Measurements from ENCODE around the gene NSUN6.
"Not testable (repeated sequence)": the region's sequence is repeated elsewhere in the genome, so short reads cannot be mapped to it uniquely, and the experiment has no call there.

Gene NSUN6

DNA sequence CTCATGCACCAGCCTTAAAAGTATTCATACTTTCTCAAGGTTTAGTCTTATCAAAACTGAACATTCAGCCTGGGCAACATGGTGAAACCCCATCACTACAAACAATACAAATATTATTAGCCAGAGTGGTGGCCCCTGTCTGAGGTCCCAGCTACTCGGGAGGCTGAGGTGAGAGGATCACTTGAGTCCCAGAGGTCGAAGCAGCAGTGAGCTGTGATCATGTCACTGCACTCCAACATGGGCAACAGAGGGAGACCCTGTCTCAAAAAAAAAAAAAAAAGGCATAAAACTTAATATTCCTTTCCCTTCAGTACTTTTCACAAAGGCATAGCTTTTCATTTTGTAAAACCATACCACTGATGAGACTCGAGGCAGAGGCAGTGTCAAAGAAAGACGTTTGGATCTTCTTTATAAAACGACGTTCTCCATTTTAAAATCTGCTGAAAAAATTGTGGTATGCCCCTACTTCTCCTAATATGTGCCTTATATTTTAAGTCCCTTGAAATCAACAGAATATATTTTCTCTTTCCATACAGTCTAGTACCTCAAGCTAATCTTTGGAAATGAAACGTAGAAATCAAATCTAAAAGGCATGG lies 1.9 kb downstream of the NSUN6 start:
- no peaks in the 10 kb centered on the region for H3K9me3 Mint-ChIP-seq
- peak overlapping the region; percentile 99 for H3K27ac Mint-ChIP-seq
- peak overlapping the region; percentile 97 for H3K4me3 Mint-ChIP-seq
- H3K36me3 Mint-ChIP-seq (ENCODE audit: low read depth), result peaks cover 24% of the 10 kb centered on the region
- DNase-seq (ENCODE audit: low spot score), result no peak
- peaks cover 31% of the 10 kb centered on the region for H3K4me1 Mint-ChIP-seq (ENCODE audit: low read depth)
- H3K27me3 Mint-ChIP-seq (ENCODE audit: low read depth), result no peaks in the 10 kb centered on the region

DNA sequence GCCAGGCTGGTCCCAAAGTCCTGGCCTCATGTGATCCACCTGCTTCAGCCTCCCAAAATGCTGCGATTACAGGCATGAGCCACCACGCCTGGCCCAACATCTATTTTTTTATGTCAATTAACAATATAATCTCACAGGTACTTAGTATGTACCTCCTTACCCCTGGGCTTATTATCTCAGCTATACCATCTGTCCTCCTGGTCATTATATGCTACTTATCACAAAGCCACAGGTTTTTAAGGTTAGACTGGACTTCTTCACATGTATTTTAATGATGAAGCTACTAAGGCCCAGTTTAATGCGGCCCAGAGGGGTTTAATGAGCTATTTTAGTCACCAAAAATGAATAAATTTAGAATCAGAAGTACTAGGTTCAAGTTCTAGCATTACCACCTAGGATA lies 3.4 kb downstream of the NSUN6 start:
- peak overlapping the region; percentile 64 for H3K4me3 Mint-ChIP-seq
- no peaks in the 10 kb centered on the region for H3K27me3 Mint-ChIP-seq (ENCODE audit: low read depth)
- peaks cover 23% of the 10 kb centered on the region for H3K36me3 Mint-ChIP-seq (ENCODE audit: low read depth)
- H3K4me1 Mint-ChIP-seq (ENCODE audit: low read depth), result peaks cover 40% of the 10 kb centered on the region
- DNase-seq (ENCODE audit: low spot score), result no peak
- H3K9me3 Mint-ChIP-seq, result no peaks in the 10 kb centered on the region
- H3K27ac Mint-ChIP-seq, result peak overlapping the region; percentile 55

DNA sequence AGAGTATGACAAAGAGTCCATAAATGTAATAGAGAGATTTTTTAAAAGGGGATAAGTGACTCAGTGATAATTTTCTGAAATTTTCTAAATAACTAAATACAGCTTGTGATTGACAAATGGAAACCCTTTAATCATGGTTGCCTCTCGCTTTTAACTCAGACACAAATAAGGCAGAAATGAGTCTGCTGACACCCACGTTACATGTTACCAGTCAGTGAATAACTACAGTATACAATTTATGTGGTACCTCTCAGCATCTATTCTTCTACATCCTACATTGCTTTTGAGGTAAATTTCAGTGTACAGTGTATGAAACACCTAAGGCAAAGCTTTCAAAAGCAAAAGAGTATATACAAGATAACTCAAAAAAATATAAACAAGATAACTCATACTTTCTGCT lies 4.2 kb downstream of the NSUN6 start:
- H3K4me1 Mint-ChIP-seq (ENCODE audit: low read depth), result peaks cover 38% of the 10 kb centered on the region
- no peaks in the 10 kb centered on the region for H3K9me3 Mint-ChIP-seq
- DNase-seq (ENCODE audit: low spot score), result no peak
- no peak overlapping the region for H3K27ac Mint-ChIP-seq
- H3K36me3 Mint-ChIP-seq (ENCODE audit: low read depth), result peaks cover 20% of the 10 kb centered on the region
- no peak overlapping the region for H3K4me3 Mint-ChIP-seq
- H3K27me3 Mint-ChIP-seq (ENCODE audit: low read depth), result no peaks in the 10 kb centered on the region

DNA sequence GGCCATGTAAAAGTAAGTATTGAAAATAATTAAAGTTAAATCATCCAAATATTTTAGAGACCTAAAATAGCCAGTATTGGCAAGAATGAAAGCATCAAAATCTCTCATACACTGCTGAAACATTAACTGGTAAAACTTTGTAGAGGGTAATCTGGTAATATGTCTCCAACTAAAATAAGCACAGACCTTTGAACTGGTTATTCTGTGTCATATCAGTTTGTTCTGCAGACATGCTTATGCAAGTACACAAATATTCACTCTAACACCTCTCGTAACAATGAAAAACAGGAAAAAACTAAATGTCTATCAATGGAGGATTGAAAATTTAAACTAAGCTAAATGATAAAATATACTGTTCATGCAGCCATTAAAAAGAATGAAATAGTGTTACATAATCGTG lies 11.7 kb downstream of the NSUN6 start:
- Mint-ChIP-seq H3K36me3 (ENCODE audit: low read depth) (peaks cover 18% of the 10 kb centered on the region), H3K4me1 (ENCODE audit: low read depth) (peaks cover 12% of the 10 kb centered on the region)
- H3K27ac Mint-ChIP-seq; H3K9me3 Mint-ChIP-seq; H3K27me3 Mint-ChIP-seq (ENCODE audit: low read depth); DNase-seq (ENCODE audit: low spot score); H3K4me3 Mint-ChIP-seq: not testable (repeated sequence)

DNA sequence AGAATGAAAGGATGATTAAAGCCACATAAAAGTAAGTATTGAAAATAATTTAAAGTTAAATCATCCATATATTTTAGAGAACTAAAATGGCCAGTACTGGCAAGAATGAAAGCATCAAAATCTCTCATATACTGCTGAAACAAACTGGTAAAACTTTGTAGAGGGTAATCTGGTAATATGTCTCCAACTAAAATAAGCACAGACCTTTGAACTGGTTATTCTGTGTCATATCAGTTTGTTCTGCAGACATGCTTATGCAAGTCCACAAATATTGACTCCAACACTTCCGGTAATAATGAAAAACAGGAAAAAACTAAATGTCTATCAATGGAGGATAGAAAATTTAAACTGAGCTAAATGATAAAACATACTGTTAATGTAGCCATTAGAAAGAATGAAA lies 14.0 kb downstream of the NSUN6 start:
- H3K36me3 Mint-ChIP-seq (ENCODE audit: low read depth), result peaks cover 29% of the 10 kb centered on the region
- H3K27me3 Mint-ChIP-seq (ENCODE audit: low read depth); H3K4me3 Mint-ChIP-seq; H3K9me3 Mint-ChIP-seq; H3K4me1 Mint-ChIP-seq (ENCODE audit: low read depth); H3K27ac Mint-ChIP-seq; DNase-seq (ENCODE audit: low spot score): not testable (repeated sequence)

DNA sequence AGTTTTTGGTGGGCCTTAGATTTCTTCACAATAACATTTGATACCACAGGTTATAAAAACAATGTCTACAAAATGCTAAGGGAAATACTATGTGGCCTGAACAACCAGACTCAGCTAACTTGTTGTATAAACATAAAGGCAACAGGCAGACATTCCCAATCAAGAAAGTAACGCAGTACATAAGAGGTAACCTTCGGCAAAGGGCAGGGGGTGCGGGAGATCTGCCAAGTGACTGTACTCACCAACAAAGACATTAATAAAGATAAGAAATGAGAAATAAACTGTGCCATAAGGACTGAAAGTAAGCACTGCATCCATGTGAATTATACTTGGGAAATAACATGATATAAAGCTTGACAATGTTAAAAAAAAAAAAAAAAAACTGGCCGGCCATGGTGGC lies 15.4 kb downstream of the NSUN6 start:
- H3K27me3 Mint-ChIP-seq (ENCODE audit: low read depth), result no peaks in the 10 kb centered on the region
- H3K4me1 Mint-ChIP-seq (ENCODE audit: low read depth), result peaks cover 3% of the 10 kb centered on the region
- no peak for DNase-seq (ENCODE audit: low spot score)
- H3K36me3 Mint-ChIP-seq (ENCODE audit: low read depth), result peaks cover 26% of the 10 kb centered on the region
- no peak overlapping the region for H3K27ac Mint-ChIP-seq
- no peak overlapping the region for H3K4me3 Mint-ChIP-seq
- peaks cover 3% of the 10 kb centered on the region for H3K9me3 Mint-ChIP-seq

DNA sequence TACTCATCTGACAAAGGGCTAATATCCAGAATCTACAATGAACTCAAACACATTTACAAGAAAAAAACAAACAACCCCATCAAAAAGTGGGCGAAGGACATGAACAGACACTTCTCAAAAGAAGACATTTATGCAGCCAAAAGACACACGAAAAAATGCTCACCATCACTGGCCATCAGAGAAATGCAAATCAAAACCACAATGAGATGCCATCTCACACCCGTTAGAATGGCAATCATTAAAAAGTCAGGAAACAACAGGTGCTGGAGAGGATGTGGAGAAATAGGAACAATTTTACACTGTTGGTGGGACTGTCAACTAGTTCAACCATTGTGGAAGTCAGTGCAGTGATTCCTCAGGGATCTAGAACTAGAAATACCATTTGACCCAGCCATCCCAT lies 18.9 kb downstream of the NSUN6 start:
- not testable (repeated sequence) for H3K4me3 Mint-ChIP-seq; H3K4me1 Mint-ChIP-seq (ENCODE audit: low read depth); DNase-seq (ENCODE audit: low spot score); H3K9me3 Mint-ChIP-seq; H3K27ac Mint-ChIP-seq; H3K27me3 Mint-ChIP-seq (ENCODE audit: low read depth)
- H3K36me3 Mint-ChIP-seq (ENCODE audit: low read depth), result peaks cover 32% of the 10 kb centered on the region

DNA sequence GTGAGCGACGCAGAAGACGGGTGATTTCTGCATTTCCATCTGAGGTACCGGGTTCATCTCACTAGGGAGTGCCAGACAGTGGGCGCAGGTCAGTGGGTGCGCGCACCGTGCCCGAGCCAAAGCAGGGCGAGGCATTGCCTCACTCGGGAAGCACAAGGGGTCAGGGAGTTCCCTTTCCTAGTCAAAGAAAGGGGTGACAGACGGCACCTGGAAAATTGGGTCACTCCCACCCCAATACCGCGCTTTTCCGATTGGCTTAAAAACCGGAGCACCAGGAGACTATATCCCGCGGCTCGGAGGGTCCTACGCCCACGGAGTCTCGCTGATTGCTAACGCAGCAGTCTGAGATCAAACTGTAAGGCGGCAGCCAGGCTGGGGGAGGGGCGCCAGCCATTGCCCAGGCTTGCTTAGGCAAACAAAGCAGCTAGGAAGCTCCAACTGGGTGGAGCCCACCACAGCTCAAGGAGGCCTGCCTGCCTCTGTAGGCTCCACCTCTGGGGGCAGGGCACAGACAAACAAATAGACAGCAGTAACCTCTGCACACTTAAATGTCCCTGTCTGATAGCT lies 23.9 kb downstream of the NSUN6 start:
- Mint-ChIP-seq H3K36me3 (ENCODE audit: low read depth) (peaks cover 20% of the 10 kb centered on the region), H3K27ac (peak overlapping the region; percentile 84), H3K4me3 (peak overlapping the region; percentile 86), H3K4me1 (ENCODE audit: low read depth) (peaks cover 15% of the 10 kb centered on the region)
- not testable (repeated sequence) for H3K27me3 Mint-ChIP-seq (ENCODE audit: low read depth); H3K9me3 Mint-ChIP-seq
- DNase-seq (ENCODE audit: low spot score), result peak; percentile 69

DNA sequence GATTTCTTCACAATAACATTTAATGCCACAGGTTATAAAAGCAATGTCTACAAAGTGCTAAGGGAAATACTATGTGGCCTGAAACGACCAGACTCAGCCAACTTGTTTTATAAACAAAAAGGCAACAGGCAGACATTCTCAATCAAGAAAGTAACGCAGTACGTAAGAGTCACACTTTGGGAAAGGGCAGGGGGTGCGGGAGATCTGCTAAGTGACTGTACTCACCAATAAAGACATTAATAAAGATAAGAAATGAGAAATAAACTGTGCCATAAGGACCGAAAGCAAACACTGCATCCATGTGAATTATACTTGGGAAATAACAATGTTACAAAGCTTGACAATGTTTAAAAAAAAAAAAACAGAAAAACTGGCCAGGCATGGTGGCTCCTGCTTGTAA lies 25.5 kb downstream of the NSUN6 start:
- Mint-ChIP-seq H3K9me3 (no peaks in the 10 kb centered on the region), H3K4me1 (ENCODE audit: low read depth) (peaks cover 15% of the 10 kb centered on the region), H3K27me3 (ENCODE audit: low read depth) (no peaks in the 10 kb centered on the region), H3K27ac (no peak overlapping the region), H3K36me3 (ENCODE audit: low read depth) (peaks cover 25% of the 10 kb centered on the region), H3K4me3 (peak overlapping the region; percentile 2)
- no peak for DNase-seq (ENCODE audit: low spot score)

DNA sequence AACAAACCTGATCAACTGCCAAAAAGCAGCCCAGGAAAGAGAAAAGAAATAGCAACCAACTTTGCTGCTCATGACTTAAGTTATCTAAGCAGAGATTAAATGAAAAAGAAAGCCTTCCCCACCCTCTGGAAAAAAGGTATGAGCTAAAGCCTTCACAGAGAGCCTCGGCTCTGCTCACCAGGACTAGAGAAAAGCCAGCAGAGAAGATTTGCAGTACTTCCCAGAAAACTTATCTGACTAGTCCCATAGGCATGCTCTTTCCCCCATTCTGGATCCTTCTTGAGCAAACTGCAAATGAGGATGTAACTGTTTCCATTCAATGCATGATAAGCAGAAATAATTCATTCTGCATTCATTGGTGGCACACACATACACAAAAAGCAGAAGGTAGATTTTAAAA lies 27.7 kb downstream of the NSUN6 start:
- H3K36me3 Mint-ChIP-seq (ENCODE audit: low read depth), result peaks cover 28% of the 10 kb centered on the region
- H3K27ac Mint-ChIP-seq; DNase-seq (ENCODE audit: low spot score); H3K27me3 Mint-ChIP-seq (ENCODE audit: low read depth); H3K9me3 Mint-ChIP-seq; H3K4me3 Mint-ChIP-seq: not testable (repeated sequence)
- H3K4me1 Mint-ChIP-seq (ENCODE audit: low read depth), result peaks cover 16% of the 10 kb centered on the region

DNA sequence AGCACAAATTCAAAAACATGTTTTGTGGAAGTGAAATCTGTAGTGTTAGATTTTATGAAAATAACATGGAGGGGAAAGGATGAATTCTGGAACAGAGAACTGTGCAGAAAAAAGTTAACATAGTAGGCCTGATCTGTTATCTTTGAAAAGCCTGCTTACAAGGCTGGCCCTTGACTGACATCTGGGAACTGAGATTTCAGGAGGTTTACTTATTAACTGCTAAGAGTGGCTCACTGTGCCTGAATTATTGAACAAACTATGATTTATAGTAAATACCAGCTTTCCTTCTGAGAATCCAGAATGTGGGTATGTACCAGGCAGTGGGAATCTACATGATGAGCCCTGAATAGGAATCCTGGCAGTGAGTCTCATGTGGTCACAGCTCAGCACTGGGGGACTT lies 30.5 kb downstream of the NSUN6 start:
- Mint-ChIP-seq H3K27ac (no peak overlapping the region), H3K4me1 (ENCODE audit: low read depth) (peaks cover 16% of the 10 kb centered on the region), H3K9me3 (no peaks in the 10 kb centered on the region), H3K36me3 (ENCODE audit: low read depth) (peaks cover 33% of the 10 kb centered on the region), H3K4me3 (no peak overlapping the region), H3K27me3 (ENCODE audit: low read depth) (no peaks in the 10 kb centered on the region)
- no peak for DNase-seq (ENCODE audit: low spot score)

DNA sequence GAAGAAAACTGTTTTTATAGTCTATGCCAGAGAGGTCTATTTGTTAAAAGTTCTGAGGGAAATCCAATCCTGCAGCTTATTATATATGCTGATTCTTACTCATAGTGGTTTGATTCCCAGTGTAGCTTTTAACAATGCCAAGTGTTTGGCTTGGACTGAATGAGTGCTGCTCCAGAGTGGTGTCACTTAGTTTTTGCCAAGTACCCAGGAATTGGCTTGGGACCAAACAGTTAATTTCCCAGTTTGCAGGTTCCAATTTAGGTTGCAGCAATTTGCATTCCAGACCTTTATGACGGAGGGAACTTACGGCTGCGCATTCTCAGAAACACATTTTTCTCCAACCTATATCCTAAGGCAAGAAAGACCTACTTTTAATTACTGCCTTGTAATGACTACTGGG lies 32.4 kb downstream of the NSUN6 start:
- H3K27ac Mint-ChIP-seq, result no peak overlapping the region
- no peak overlapping the region for H3K4me3 Mint-ChIP-seq
- peaks cover 16% of the 10 kb centered on the region for H3K4me1 Mint-ChIP-seq (ENCODE audit: low read depth)
- no peaks in the 10 kb centered on the region for H3K9me3 Mint-ChIP-seq
- no peak for DNase-seq (ENCODE audit: low spot score)
- no peaks in the 10 kb centered on the region for H3K27me3 Mint-ChIP-seq (ENCODE audit: low read depth)
- peaks cover 39% of the 10 kb centered on the region for H3K36me3 Mint-ChIP-seq (ENCODE audit: low read depth)

DNA sequence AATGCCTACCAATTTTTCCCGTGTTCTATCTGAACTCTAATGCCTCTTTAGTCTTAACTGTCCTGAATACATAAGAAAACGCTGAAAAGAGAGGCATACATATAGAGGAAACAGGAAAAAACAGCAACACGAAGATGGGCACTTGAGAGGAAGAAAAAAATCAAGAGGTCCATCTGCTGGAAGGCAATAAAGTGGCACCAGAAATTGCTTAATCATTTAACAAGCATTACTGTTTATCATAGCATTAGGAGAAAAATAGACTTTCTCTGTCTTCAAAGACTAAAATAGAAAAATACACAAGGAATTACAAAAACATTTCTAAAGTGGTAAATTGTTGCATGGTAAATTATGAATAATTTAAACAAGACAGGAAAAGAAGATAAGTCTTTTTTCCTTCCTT lies 35.0 kb downstream of the NSUN6 start:
- no peaks in the 10 kb centered on the region for H3K9me3 Mint-ChIP-seq
- peaks cover 47% of the 10 kb centered on the region for H3K36me3 Mint-ChIP-seq (ENCODE audit: low read depth)
- peaks cover 16% of the 10 kb centered on the region for H3K4me1 Mint-ChIP-seq (ENCODE audit: low read depth)
- no peak overlapping the region for H3K27ac Mint-ChIP-seq
- DNase-seq (ENCODE audit: low spot score), result no peak
- no peaks in the 10 kb centered on the region for H3K27me3 Mint-ChIP-seq (ENCODE audit: low read depth)
- no peak overlapping the region for H3K4me3 Mint-ChIP-seq

DNA sequence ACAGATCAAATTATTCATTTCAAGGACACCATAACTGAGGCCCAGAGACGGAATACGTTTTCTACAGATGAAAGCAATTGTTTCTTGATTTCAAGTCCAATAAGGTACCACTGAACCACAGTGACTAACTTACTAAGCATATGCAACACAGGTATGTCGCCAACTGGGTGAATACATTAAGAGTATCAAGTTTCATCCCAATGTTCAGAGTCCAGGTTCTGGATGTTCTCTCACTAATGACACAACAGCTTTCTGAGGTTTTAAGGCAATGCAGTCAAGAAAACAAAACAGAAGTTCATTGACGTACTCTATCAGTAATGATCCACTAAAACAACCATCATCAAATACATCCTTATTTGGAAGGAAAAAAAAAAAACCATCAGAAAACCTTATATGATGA lies 35.8 kb downstream of the NSUN6 start:
- no peak overlapping the region for H3K4me3 Mint-ChIP-seq
- peaks cover 49% of the 10 kb centered on the region for H3K36me3 Mint-ChIP-seq (ENCODE audit: low read depth)
- peaks cover 16% of the 10 kb centered on the region for H3K4me1 Mint-ChIP-seq (ENCODE audit: low read depth)
- H3K27me3 Mint-ChIP-seq (ENCODE audit: low read depth), result no peaks in the 10 kb centered on the region
- no peaks in the 10 kb centered on the region for H3K9me3 Mint-ChIP-seq
- DNase-seq (ENCODE audit: low spot score), result no peak
- H3K27ac Mint-ChIP-seq, result no peak overlapping the region

DNA sequence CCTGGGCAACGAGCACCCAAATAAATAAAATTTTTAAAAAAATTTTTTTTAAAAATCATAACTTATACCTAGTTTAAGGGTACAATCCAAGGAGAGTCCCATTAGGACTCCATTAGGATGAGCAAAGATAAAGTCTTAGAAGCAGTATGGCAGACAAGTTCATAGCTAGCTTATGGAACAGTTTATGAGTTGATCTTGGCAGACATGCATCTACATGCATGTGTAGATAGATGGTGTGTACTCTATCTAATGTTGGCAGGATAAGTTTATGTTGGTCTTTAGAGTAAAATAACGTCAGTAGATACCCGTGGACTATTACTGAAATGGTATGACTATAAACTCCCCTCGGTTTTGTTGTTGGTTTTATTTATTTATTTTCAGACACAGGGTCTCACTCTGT lies 40.2 kb downstream of the NSUN6 start:
- no peak for DNase-seq (ENCODE audit: low spot score)
- Mint-ChIP-seq H3K4me3 (no peak overlapping the region), H3K27ac (peak overlapping the region; percentile 5), H3K4me1 (ENCODE audit: low read depth) (no peaks in the 10 kb centered on the region), H3K9me3 (no peaks in the 10 kb centered on the region), H3K36me3 (ENCODE audit: low read depth) (peaks cover 36% of the 10 kb centered on the region), H3K27me3 (ENCODE audit: low read depth) (no peaks in the 10 kb centered on the region)

All from T-helper 2 cell treated with Interferon-gamma antibody and Interleukin-4, amounts not matched to agents 5 μg/mL and 100 μg/mL, for 36 hours (primary cell).